T-helper 17 cell (primary cell): ENCODE measurements around the gene NDUFV1. TPM values are rescaled to one million over a fixed set of nuclear protein-coding genes. Genes with fewer than 3 reads are reported as not detected.

Experiments used
- ATAC-seq: fragments of 150-1000 bp; cut with Tn5 transposase; 2 replicates; pipeline ENCODE4 v1.10.0; 2021; ENCODE audit warnings: mild to moderate bottlenecking, moderate library complexity
- DNase-seq, 3 donors: peaks; one replicate each; pipeline versions ENCODE4 v3.0.0 to v3.0.0-alpha.2; 2020 to 2021
- H3K9me3 ChIP-seq: one replicate; pipeline ENCODE4 v1.7.0; 2013; ENCODE audit warnings: low read length, mild to moderate bottlenecking; ENCODE audit not compliant: control insufficient read depth, poor library complexity, severe bottlenecking
- H3K27ac Mint-ChIP-seq: one replicate; pipeline ENCODE4 v1.8.0; 2022; ENCODE audit warnings: mild to moderate bottlenecking, moderate library complexity, mixed read lengths
- H3K27me3 Mint-ChIP-seq: one replicate; pipeline ENCODE4 v1.8.0; 2022; ENCODE audit warnings: mixed read lengths
- H3K36me3 Mint-ChIP-seq: one replicate; pipeline ENCODE4 v1.8.0; 2022; ENCODE audit warnings: low read depth, mixed read lengths
- H3K4me1 Mint-ChIP-seq: one replicate; pipeline ENCODE4 v1.8.0; 2022; ENCODE audit warnings: mild to moderate bottlenecking, mixed read lengths
- H3K4me3 Mint-ChIP-seq: one replicate; pipeline ENCODE4 v1.8.0; 2022; ENCODE audit warnings: mild to moderate bottlenecking, moderate library complexity, mixed read lengths
- total RNA-seq, 4 donors: library from RNA in 2 of 4; stranded (reverse) in 2 of 4; gene quantifications; one replicate each; pipeline ENCODE4 v1.2.3 and lab custom pipeline; 2022 to 2026

The NDUFV1 gene
- total RNA-seq, 2 donors from 2014 or later: 206 to 239 TPM

DNA sequence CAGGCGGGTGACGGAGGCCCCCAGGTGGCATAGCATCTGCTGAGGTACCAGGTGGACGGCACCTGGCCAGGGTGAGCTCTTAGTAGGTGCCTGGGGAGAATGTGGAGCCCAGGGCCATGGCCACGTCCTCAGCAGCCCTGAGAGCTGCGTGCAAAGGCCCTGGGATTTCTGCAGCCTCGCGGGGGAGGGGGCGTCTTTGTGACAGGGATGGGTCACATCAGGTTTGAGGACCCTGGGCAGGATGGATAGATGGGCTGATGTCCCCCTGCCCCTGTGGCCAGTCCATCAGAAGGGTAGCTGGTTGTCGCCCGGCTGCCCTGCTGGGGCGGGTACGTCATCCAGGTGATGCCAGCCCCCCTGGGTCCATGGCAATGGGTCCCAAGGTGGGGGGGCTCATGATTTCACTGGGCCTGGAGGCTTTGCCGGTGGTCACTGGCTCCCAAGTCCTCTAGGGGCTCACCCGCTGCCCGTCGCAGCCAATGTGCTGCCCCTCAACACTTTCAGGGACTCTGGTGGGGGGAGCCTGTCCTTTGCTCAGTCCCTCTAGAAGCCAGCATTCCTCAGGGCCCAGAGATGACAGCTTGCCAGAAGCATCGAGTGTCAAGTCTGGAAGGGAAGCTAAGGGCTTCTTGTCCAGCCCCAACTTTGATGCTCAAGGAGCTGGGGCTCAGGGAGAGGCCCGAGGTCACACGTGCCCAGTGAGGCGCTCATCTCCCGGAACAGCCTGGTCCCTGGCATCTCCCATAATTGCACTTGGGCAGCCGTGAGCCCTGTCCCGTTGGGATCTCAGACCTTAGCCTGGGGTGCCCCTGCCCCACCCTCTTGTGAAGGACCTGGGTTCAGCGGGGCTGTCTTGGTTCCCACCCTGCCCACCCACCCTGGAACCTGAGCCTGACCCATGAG, 32.0 kb downstream of the NDUFV1 start:
- ATAC-seq (no peak), DNase-seq (no peak)
- Mint-ChIP-seq H3K36me3 (no peaks in the 10 kb centered on the region), H3K27ac (no peak overlapping the region), H3K4me1 (peaks cover 7% of the 10 kb centered on the region), H3K27me3 (peaks cover 5% of the 10 kb centered on the region), H3K4me3 (no peak overlapping the region)
- no peaks in the 10 kb centered on the region for H3K9me3 ChIP-seq

DNA sequence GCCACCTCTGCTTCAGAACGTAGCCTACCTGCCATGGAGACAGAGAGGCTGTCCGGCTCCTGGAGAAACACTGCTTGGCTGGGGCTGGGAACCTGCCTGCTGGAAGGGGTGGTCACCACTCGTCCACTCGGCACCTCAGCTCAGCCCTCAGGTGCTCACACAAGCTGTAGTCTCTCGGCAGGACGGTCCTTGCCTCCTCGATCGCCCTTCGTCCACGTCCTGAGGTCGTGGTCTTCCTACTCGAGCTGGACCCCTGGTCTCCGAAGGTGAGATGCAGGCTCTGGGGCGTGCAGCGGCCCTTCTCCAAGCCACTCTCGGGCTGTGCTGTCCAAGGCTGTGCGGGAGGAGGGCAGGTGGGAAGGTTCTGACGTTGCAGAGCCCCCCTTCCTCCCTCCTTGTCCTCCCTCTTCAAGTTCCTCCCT, 32.7 kb downstream of the NDUFV1 start, which contains the start of gene TBX10:
TBX10 (minus strand) TSS at position 326 of the 422 bp plus-strand sequence; CDS start at position 35, 291 bp downstream.
- no peak within 1 kb of the TSS for H3K27ac Mint-ChIP-seq
- DNase-seq: no peak
- peaks cover 5% of the 10 kb centered on the region for H3K27me3 Mint-ChIP-seq
- no peak for ATAC-seq
- H3K4me1 Mint-ChIP-seq: peaks cover 7% of the 10 kb centered on the region
- H3K36me3 Mint-ChIP-seq: no peaks in the 10 kb centered on the region
- H3K9me3 ChIP-seq: no peaks in the 10 kb centered on the region
- no peak within 1 kb of the TSS for H3K4me3 Mint-ChIP-seq

DNA sequence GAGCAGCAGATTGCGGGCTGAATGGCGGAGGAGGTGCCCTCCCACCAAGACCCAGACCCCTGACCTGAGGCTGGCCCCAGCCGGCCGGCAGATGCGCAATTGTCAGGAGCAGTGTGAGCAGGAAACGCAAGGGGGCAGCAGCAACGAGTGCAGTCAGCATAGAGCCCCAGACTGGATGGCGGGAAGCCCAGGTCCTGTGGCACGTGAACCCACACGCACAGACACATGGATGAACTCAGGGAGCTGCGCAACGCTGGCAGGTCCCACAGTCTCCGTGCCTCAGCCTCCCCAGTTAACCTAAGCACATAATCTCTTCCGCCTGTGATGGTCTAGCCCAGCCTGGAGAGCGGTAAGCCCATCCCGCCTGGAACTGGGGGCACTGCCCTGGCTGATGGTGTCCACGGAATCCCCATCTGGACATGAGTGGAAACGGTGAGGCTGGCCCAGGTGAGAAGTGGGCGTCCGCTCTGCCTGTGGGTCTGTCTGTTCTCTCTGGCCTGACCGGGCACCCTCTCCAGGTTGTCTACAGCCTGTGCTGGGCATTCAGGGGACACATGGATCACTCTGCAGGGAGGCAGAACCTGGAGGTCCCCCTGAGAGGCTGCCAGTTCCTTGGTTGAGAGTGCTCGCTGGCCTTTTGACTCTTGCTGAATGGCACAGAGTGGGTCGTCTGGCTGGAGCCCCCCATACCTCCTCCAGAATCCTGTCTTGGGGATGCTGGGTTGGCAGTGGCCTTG, 33.5 kb downstream of the NDUFV1 start:
- peak; percentile 91 for ATAC-seq
- Mint-ChIP-seq H3K27ac (no peak overlapping the region), H3K4me1 (peaks cover 7% of the 10 kb centered on the region), H3K36me3 (no peaks in the 10 kb centered on the region), H3K4me3 (no peak overlapping the region), H3K27me3 (peaks cover 5% of the 10 kb centered on the region)
- peak; percentile 39 to 53 (median 42) for DNase-seq
- no peaks in the 10 kb centered on the region for H3K9me3 ChIP-seq

DNA sequence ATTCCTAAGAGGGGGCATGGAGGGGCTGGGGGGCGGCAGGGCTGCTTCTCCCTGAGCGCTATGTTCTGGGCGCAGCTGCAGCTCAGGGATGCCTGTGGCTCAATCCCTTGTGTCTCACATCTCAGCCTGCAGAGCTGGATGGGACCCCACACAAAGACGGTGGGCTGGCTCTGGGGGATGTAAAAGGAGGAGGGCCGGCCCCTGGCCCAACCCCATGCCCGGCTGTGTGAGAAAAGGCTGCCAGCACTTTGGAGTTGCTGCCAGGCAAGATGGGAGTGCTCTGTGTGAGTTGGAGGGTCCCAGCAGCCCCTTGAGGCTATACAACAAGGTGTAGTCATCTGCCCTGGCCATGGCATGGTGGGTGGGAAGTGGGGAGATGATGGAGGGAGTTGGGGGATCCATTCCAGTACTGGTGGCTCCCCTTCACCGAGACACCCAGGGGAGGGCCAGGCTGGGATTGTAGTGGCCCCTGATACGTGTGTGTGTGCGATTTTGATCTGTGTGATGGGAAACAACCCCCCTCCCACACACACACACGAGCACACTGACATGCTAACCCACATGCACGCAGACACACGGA, 34.1 kb downstream of the NDUFV1 start:
- H3K4me1 Mint-ChIP-seq: peaks cover 7% of the 10 kb centered on the region
- H3K4me3 Mint-ChIP-seq: no peak overlapping the region
- ATAC-seq (no peak), DNase-seq (no peak)
- H3K36me3 Mint-ChIP-seq: no peaks in the 10 kb centered on the region
- H3K27ac Mint-ChIP-seq: no peak overlapping the region
- H3K27me3 Mint-ChIP-seq: peaks cover 5% of the 10 kb centered on the region
- no peaks in the 10 kb centered on the region for H3K9me3 ChIP-seq

DNA sequence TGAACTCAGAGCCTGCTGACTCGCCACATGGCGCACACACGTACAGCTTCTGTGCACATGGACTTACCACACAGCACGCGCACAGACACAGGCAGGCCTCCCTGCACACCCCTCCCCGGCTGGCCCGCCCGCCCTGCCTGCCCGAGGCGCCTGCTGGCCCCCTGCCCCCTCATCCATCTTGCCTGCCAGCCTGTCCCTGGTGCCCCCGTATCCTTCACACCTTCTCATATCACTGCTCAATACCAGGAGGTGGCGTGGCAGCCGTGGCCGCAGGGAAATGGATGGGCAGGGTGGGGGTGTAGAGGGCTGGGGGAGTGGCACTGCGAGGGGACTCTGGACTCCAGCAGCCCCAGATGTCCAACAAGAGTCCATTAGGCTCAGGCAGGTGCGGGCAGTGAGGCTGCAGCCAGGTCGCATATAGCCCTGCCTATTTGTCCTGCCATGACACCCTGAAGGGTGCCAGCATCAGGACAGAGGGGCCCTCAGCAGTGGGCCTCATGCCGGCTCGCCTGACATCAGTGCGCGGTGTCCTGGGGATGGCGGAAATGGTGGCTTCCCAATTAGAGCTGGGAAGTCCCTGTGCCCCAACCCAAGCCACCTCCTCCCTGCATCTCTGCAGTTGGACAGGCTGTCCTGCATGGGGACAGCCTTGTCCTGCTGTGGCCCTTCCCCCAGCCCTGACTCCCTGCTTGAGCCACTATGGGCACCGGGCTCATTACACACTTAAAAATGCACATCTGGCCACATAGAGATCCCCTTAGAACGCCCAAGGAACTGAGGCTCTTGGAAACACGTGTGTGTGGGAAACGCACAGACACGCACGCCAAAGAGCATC, 34.8 kb downstream of the NDUFV1 start:
- H3K27ac Mint-ChIP-seq: no peak overlapping the region
- H3K9me3 ChIP-seq: no peaks in the 10 kb centered on the region
- DNase-seq (no peak), ATAC-seq (no peak)
- peaks cover 14% of the 10 kb centered on the region for H3K4me1 Mint-ChIP-seq
- peaks cover 5% of the 10 kb centered on the region for H3K27me3 Mint-ChIP-seq
- H3K36me3 Mint-ChIP-seq: no peaks in the 10 kb centered on the region
- H3K4me3 Mint-ChIP-seq: no peak overlapping the region

DNA sequence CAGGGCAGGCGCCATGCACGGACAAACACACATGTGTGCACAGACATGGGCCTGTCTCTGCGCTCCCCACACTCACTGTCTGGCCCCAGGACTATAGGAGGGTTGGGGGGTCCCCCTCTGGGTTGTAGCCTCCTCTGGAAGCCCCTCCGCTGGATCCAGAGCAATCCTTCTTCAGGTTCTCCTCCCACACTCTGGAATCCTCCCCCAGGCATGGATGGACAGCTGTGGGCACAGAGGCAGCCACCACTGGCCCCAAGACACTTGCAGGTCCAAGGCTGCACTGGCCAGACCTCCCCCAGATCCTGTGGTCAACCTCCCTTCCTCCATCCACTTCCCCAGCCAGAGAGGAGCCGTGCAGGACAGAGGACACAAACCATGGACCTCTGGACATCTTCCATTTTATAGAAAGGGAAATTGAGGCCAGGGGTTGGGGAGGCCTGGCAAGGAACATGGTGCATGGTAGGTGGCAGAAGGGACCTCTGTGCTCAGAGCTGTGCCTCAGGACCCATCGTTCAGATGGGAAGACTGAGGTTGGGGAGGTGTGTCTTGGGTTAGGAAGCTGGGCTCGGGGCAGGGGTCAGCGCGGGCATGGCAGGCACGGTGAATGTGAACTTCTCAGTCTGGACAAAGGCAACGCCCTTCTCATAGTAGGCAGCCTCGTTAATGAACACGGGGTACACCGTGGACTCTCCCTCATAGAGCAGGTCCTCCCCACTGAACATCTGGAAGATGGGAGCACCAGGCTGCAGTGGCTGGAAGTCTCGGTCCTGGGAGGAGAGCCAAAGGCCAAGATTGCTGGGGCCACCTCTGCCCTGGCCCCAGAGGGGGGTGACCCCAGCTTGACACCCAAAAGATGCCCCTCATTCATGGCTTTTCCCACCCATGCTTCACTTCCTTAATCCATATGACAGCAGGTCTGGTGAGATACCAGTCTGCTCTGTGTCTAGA, 35.7 kb downstream of the NDUFV1 start:
- Mint-ChIP-seq H3K27me3 (peaks cover 5% of the 10 kb centered on the region), H3K27ac (no peak overlapping the region), H3K4me1 (peaks cover 17% of the 10 kb centered on the region), H3K4me3 (no peak overlapping the region), H3K36me3 (no peaks in the 10 kb centered on the region)
- ATAC-seq (no peak), DNase-seq (no peak)
- no peaks in the 10 kb centered on the region for H3K9me3 ChIP-seq

DNA sequence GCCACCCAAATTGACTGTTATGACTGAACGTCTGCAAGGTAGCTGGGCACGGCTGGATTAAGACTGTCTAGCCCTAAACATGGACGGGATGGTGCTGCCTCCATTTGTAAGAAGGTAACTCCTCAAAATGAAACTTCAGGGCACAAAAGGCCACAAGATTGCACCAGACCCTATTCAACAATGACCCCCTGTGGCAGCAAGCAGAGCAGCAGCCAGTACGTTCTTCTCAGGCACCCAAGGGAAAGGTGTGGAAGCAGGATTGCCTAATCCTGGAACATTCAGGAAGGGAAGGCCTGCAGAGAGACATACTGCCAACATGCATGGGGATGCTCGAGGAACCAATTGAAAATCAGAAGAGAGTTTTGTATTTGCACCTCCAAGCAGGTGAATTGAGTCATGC, 37.3 kb downstream of the NDUFV1 start:
- no peaks in the 10 kb centered on the region for H3K9me3 ChIP-seq
- Mint-ChIP-seq H3K27ac (no peak overlapping the region), H3K4me1 (peaks cover 14% of the 10 kb centered on the region), H3K36me3 (no peaks in the 10 kb centered on the region), H3K27me3 (no peaks in the 10 kb centered on the region), H3K4me3 (no peak overlapping the region)
- ATAC-seq: no peak
- DNase-seq: no peak

DNA sequence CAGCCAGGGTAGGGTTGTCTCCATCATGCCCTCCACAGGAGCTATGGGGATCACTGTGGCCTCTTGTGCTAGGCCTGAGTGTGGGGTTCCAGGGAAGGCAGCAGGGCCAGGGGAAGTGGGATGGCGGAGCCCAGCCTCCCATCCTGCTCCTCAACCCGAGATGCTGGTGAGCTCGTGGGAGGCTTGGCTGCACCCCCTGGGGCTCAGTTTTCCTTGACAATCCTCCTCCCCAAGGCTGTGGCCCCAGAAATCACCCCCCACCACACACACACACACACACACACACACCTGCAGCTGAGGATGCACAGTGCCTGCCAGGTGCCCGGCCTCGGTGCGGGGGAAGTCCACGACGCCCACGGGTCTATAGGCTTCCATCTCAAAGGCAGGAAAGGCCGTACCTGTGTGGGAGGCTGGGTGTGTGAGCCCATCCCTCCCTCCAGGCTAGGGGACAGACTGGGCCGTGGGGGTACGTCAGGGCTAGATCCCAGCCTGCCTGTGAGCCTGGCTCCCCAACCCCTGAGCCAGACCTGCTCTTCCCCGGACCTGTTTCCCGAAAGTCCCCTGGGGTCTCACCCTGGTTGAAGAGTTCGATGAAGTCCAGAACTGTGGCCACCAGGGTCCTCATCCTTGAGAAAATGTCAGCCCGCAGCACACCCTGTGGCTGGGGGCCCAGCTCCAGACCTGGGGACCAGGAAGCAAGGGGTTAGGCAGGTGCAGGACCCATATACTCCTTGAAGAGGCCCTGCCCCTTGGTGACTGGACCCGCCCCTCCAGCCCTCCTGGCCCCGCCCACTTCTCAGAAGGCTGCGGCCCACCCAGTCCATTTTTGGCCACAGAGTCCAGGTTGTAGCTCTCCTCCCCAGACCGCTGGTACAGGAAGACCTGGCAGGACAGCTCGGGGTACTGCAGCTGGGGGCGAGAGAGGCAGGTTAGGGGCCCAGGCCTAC, 38.0 kb downstream of the NDUFV1 start:
- Mint-ChIP-seq H3K27me3 (no peaks in the 10 kb centered on the region), H3K36me3 (no peaks in the 10 kb centered on the region), H3K27ac (no peak overlapping the region), H3K4me1 (peaks cover 14% of the 10 kb centered on the region), H3K4me3 (no peak overlapping the region)
- H3K9me3 ChIP-seq: no peaks in the 10 kb centered on the region
- ATAC-seq: no peak
- DNase-seq: no peak

DNA sequence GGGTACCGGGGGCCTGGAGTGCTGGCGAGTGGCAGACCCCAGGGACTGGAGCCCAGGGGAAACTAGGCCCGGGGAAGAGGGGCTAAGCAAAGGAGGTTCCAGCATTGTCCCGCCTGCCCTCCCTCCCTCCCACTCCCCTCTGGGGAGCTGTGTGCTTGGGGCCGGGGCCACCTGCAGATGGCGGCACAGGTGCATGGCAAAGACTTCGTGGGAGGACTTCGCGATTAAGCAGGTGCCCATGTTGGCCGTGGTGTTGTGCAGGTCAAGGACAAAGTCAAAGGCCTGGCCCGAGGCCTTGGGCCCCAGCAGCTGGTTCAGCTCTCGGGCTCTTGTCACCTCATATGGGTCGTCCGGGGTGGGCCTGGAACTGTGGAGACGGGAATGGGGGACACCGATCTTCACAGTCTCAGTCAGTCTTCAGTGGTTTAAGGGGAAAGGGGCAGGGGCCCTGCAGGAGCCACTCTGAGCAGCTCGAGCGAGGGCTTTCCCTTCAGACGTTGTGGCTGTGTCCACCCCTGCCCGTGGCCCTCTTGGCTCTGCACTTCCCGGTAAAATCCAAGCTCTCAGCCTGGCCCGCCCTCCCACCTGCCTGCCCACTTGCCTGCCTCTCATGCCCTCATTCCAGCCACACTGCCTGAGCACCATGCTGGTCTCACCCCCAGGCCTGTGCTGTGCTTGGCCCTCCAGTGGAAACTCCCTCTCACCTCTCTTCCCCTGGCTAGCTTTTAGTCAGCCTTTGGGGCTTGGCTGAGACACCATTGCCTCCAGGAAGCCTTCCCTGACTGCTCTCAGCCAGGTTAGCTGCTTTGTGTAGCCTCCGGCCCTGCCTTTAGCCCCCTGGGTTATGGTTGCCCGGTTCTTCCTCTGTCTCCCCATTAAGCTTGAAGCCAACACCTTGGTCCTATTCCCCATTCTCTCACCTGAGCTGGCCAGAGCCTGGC, 39.1 kb downstream of the NDUFV1 start:
- Mint-ChIP-seq H3K4me3 (peak overlapping the region; percentile 69), H3K27me3 (no peaks in the 10 kb centered on the region), H3K36me3 (no peaks in the 10 kb centered on the region), H3K4me1 (peaks cover 13% of the 10 kb centered on the region), H3K27ac (peak overlapping the region; percentile 59)
- no peaks in the 10 kb centered on the region for H3K9me3 ChIP-seq
- no peak for DNase-seq
- no peak for ATAC-seq

DNA sequence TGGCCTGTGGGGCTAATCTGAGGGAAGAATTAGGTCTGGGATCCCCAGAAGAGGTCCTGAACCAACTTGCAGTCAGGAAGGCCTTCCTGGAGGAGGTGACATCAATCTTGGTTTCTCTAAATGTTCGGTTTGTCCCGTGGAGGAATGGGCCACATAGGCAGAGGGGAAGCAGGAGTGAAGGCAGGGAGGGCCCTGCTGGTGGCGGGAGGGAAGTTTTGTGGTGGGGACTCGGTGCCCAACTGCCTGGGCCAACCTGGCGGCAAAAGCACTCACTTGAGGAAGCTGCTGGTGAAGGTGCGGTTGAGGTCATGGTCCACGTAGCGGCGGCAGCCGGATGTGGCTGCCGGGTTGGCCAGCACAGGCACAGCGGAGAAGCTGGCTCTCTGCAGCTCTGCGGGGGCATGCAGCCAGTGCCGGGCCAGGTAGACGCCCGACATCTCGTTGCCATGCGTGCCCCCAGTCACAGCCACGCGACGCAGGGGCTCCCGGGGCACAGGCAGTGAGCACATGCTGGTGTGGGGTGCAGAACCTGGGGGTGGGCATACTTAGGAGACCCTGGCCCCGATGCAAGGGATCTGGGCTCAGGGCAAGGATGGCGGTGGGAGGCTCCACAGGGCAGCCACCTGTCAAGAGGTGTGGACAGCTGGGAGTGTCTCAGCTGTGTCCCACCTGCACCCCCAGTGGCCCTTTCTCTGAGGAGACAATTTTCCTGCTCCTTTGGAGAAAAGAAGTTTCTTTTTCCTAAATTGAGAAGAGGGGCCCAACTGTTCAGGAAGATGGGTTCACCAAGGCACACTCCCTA, 40.0 kb downstream of the NDUFV1 start:
- no peak for DNase-seq
- H3K9me3 ChIP-seq: no peaks in the 10 kb centered on the region
- H3K27ac Mint-ChIP-seq: peak overlapping the region; percentile 59
- no peaks in the 10 kb centered on the region for H3K36me3 Mint-ChIP-seq
- H3K4me1 Mint-ChIP-seq: peaks cover 13% of the 10 kb centered on the region
- ATAC-seq: peak; percentile 46
- H3K4me3 Mint-ChIP-seq: peak overlapping the region; percentile 69
- no peaks in the 10 kb centered on the region for H3K27me3 Mint-ChIP-seq
